DND-41 (cell line): ENCODE data around the gene OR10AG1.

Experiments used
- EZH2 ChIP-seq: IDR thresholded peaks from 3 replicates; pipeline ENCODE4 v1.6.1; 2012; ENCODE audit warnings: borderline replicate concordance, low read depth, mild to moderate bottlenecking, moderate library complexity, low read length, inconsistent platforms; ENCODE audit not compliant: severe bottlenecking
- TF ChIP-seq, protein P1 (sequence below): IDR thresholded peaks from 2 replicates; pipeline ENCODE4 v1.5.1; 2012; ENCODE audit warnings: borderline replicate concordance, low read length, moderate library complexity, mild to moderate bottlenecking; ENCODE audit not compliant: poor library complexity, severe bottlenecking; ENCODE audit errors: extremely low read depth

DNA sequence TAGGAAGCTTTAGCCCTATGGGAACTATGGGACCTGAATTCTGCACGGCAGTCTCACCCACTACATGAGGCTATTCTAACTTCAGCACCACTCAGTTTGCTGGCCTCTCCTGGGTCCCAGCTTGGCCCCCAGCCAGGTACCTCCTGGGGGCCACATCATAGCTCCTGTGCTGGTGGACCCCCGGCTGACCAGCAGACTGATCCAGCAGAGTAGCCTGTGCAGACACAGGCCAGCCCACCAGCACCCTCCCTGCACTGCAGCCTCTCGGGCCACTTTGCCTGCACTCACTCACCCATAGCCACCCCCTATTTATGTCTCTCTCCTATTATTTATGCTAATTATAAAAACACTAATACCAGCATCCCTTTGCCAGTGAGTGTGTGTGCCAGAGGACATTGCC lies 1.2 kb upstream of the OR10AG1 start:
- TF ChIP-seq, protein P1, sequence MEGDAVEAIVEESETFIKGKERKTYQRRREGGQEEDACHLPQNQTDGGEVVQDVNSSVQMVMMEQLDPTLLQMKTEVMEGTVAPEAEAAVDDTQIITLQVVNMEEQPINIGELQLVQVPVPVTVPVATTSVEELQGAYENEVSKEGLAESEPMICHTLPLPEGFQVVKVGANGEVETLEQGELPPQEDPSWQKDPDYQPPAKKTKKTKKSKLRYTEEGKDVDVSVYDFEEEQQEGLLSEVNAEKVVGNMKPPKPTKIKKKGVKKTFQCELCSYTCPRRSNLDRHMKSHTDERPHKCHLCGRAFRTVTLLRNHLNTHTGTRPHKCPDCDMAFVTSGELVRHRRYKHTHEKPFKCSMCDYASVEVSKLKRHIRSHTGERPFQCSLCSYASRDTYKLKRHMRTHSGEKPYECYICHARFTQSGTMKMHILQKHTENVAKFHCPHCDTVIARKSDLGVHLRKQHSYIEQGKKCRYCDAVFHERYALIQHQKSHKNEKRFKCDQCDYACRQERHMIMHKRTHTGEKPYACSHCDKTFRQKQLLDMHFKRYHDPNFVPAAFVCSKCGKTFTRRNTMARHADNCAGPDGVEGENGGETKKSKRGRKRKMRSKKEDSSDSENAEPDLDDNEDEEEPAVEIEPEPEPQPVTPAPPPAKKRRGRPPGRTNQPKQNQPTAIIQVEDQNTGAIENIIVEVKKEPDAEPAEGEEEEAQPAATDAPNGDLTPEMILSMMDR = no peak
- TF ChIP-seq EZH2 = no peak
